ENCODE data around the gene PGM3. TPM values are rescaled to one million over a fixed set of nuclear protein-coding genes. Genes with fewer than 3 reads are reported as not detected.

The PGM3 gene
- total RNA-seq, 4 donors from 2014 or later = 12.3 to 26.2 (median 18.6) TPM

- no peak for DNase-seq (ENCODE audit: low spot score in 2 of 2)
- H3K36me3 ChIP-seq = peaks cover 0 to 83% (median 10%) of the 10 kb centered on the region in 3 donors
- WGBS, 2 donors = 92 to 94% methylated on average over 3 of the region's 3 CpGs
- no peak for TF ChIP-seq POLR2A (IDR thresholded peaks at IDR 0.05)
- TF ChIP-seq EP300 (IDR thresholded peaks at IDR 0.05) = no peak
- TF ChIP-seq, protein P1, sequence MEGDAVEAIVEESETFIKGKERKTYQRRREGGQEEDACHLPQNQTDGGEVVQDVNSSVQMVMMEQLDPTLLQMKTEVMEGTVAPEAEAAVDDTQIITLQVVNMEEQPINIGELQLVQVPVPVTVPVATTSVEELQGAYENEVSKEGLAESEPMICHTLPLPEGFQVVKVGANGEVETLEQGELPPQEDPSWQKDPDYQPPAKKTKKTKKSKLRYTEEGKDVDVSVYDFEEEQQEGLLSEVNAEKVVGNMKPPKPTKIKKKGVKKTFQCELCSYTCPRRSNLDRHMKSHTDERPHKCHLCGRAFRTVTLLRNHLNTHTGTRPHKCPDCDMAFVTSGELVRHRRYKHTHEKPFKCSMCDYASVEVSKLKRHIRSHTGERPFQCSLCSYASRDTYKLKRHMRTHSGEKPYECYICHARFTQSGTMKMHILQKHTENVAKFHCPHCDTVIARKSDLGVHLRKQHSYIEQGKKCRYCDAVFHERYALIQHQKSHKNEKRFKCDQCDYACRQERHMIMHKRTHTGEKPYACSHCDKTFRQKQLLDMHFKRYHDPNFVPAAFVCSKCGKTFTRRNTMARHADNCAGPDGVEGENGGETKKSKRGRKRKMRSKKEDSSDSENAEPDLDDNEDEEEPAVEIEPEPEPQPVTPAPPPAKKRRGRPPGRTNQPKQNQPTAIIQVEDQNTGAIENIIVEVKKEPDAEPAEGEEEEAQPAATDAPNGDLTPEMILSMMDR (IDR thresholded peaks at IDR 0.05) = no peak
- no peak overlapping the region for H3K27ac ChIP-seq
- H3K4me1 ChIP-seq = no peaks in the 10 kb centered on the region
- H3K27me3 ChIP-seq = no peaks in the 10 kb centered on the region
- no peak overlapping the region for H3K4me3 ChIP-seq
- H3K9me3 ChIP-seq = no peaks in the 10 kb centered on the region
These were observed 60.9 kb downstream of the PGM3 start for GRCh38 chr6:83132121-83132520.

GRCh38 chr6:83127976-83128375 is 65.1 kb downstream of the PGM3 start:
- H3K27ac ChIP-seq = no peak overlapping the region
- TF ChIP-seq, protein P1 (IDR thresholded peaks at IDR 0.05) = no peak
- no peak for TF ChIP-seq EP300 (IDR thresholded peaks at IDR 0.05)
- TF ChIP-seq POLR2A (IDR thresholded peaks at IDR 0.05) = no peak
- 95% methylated on average over 2 of the region's 2 CpGs for WGBS, 2 donors
- no peak overlapping the region for H3K4me3 ChIP-seq
- H3K4me1 ChIP-seq = no peaks in the 10 kb centered on the region
- DNase-seq (ENCODE audit: low spot score in 2 of 2) = no peak
- no peaks in the 10 kb centered on the region for H3K27me3 ChIP-seq
- peaks cover 0 to 94% (median 19%) of the 10 kb centered on the region in 3 donors for H3K36me3 ChIP-seq
- no peaks in the 10 kb centered on the region for H3K9me3 ChIP-seq

- WGBS, 2 donors = 86 to 90% methylated on average over 5 of the region's 5 CpGs
- Histone ChIP-seq H3K27ac (no peak overlapping the region), H3K4me1 (peaks cover 0 to 2% (median 0%) of the 10 kb centered on the region in 4 donors), H3K36me3 (peaks cover 0 to 89% (median 19%) of the 10 kb centered on the region in 3 donors), H3K9me3 (no peaks in the 10 kb centered on the region), H3K27me3 (no peaks in the 10 kb centered on the region), H3K4me3 (no peak overlapping the region)
- TF ChIP-seq EP300 (IDR thresholded peaks at IDR 0.05) = no peak
- TF ChIP-seq, protein P1 (IDR thresholded peaks at IDR 0.05) = no peak
- TF ChIP-seq POLR2A (IDR thresholded peaks at IDR 0.05) = no peak
- DNase-seq (ENCODE audit: low spot score in 2 of 2) = no peak
These were observed 65.8 kb downstream of the PGM3 start for GRCh38 chr6:83127258-83127657.

DNA sequence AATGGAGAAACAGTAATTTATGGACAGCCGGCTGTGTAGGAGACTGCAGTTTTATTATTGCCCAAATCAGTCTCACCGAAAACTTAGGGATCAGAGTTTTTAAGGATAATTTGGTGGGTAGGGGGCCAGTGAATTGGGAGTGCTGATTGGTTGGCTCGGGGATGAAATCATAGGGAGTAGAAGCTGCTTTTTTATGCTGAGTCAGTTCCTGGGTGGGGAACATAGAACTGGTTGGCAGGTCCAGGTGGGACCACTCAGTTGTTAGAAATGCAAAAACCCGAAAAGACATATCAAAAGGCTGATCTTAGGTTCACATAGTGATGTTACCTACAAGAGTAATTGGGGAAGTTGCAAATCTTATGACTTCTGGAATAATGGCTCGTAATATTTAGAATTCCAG is 66.3 kb downstream of the PGM3 start:
- peaks cover 0 to 85% (median 19%) of the 10 kb centered on the region in 3 donors for H3K36me3 ChIP-seq
- no peak overlapping the region for H3K27ac ChIP-seq
- no peaks in the 10 kb centered on the region for H3K27me3 ChIP-seq
- peaks cover 0 to 4% (median 0%) of the 10 kb centered on the region in 4 donors for H3K4me1 ChIP-seq
- TF ChIP-seq EP300 (IDR thresholded peaks at IDR 0.05) = no peak
- no peak for TF ChIP-seq POLR2A (IDR thresholded peaks at IDR 0.05)
- TF ChIP-seq, protein P1 (IDR thresholded peaks at IDR 0.05) = no peak
- no peak for DNase-seq (ENCODE audit: low spot score in 2 of 2)
- no peaks in the 10 kb centered on the region for H3K9me3 ChIP-seq
- no peak overlapping the region for H3K4me3 ChIP-seq
- WGBS, 2 donors = 95 to 97% methylated on average over 5 of the region's 5 CpGs

DNA sequence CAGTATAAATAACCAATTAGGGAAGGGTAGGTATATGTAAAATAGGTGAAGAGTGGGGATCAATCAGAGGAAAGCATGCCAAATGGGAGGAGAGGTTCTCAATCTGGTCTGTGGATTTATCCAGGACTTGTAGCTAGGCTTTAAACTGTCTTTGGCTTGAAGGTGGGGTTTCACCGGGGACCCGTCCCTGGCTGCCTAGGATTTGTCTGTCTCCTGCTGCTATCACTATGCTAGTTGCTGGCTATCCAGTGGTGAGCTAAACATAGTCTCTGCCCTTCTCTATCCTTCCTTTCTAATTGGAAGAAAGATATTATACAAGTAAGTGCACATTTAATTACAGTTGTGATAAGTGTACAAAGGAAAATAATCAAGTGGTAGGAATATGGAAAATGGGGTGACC is 66.8 kb downstream of the PGM3 start:
- Histone ChIP-seq H3K27ac (no peak overlapping the region), H3K4me1 (peaks cover 0 to 4% (median 0%) of the 10 kb centered on the region in 4 donors), H3K36me3 (peaks cover 0 to 79% (median 19%) of the 10 kb centered on the region in 3 donors), H3K27me3 (no peaks in the 10 kb centered on the region), H3K9me3 (no peaks in the 10 kb centered on the region), H3K4me3 (no peak overlapping the region)
- 96 to 97% methylated on average over 2 of the region's 2 CpGs for WGBS, 2 donors
- DNase-seq (ENCODE audit: low spot score in 2 of 2) = no peak
- TF ChIP-seq, protein P1 (IDR thresholded peaks at IDR 0.05) = no peak
- TF ChIP-seq POLR2A (IDR thresholded peaks at IDR 0.05) (no peak), EP300 (IDR thresholded peaks at IDR 0.05) (no peak)
